H9 (cell line): ENCODE results near the gene PODNL1. TPM values are rescaled to one million over a fixed set of nuclear protein-coding genes. Genes with fewer than 3 reads are reported as not detected.

ENCODE experiments used
- DNase-seq: peaks from one replicate; pipeline ENCODE4 v3.0.0-alpha.2; 2017
- H2AFZ ChIP-seq: one replicate; pipeline ENCODE4 v1.6.1; 2013; ENCODE audit warnings: mild to moderate bottlenecking, low read length, control low read depth, moderate library complexity
- H2AK5ac ChIP-seq: 2 replicates; pipeline ENCODE4 v1.6.1; 2013; ENCODE audit warnings: low read length, control low read depth, mixed read lengths; ENCODE audit not compliant: insufficient read length
- H2BK120ac ChIP-seq: one replicate; pipeline ENCODE4 v1.6.1; 2013; ENCODE audit warnings: low read depth, mild to moderate bottlenecking, low read length, control low read depth, inconsistent platforms; ENCODE audit not compliant: poor library complexity, severe bottlenecking
- H2BK12ac ChIP-seq: 2 replicates; pipeline ENCODE4 v1.6.1; 2013; ENCODE audit warnings: low read length, control low read depth, mixed read lengths, low read depth; ENCODE audit not compliant: insufficient read length
- H2BK15ac ChIP-seq: 2 replicates; pipeline ENCODE4 v1.6.1; 2013; ENCODE audit warnings: low read depth, low read length, control low read depth
- H2BK20ac ChIP-seq: one replicate; pipeline ENCODE4 v1.6.1; 2013; ENCODE audit warnings: low read depth, mild to moderate bottlenecking, low read length, control low read depth, inconsistent platforms; ENCODE audit not compliant: poor library complexity, severe bottlenecking
- H2BK5ac ChIP-seq: 2 replicates; pipeline ENCODE4 v1.6.1; 2013; ENCODE audit warnings: low read length, control low read depth, mixed read lengths; ENCODE audit not compliant: insufficient read length
- H3K14ac ChIP-seq: 2 replicates; pipeline ENCODE4 v1.6.1; 2013; ENCODE audit warnings: low read length, control low read depth; ENCODE audit not compliant: insufficient read depth
- H3K18ac ChIP-seq: 2 replicates; pipeline ENCODE4 v1.6.1; 2013; ENCODE audit warnings: low read depth, mild to moderate bottlenecking, mixed read lengths, low read length, control low read depth; ENCODE audit not compliant: insufficient read length
- H3K23ac ChIP-seq: 2 replicates; pipeline ENCODE4 v1.6.1; 2013; ENCODE audit warnings: low read length, control low read depth, mixed read lengths, low read depth; ENCODE audit not compliant: insufficient read length
- H3K23me2 ChIP-seq: 2 replicates; pipeline ENCODE4 v1.6.1; 2013; ENCODE audit warnings: low read depth, mild to moderate bottlenecking, mixed read lengths, low read length, control low read depth; ENCODE audit not compliant: insufficient read length, poor library complexity, severe bottlenecking
- H3K27ac ChIP-seq: 2 replicates; pipeline ENCODE4 v1.5.1; 2013; ENCODE audit warnings: low read length, control low read depth, mixed read lengths, low read depth; ENCODE audit not compliant: insufficient read length
- H3K27me3 ChIP-seq: 2 replicates; pipeline ENCODE4 v1.6.1; 2013; ENCODE audit warnings: low read length, control low read depth, inconsistent platforms; ENCODE audit not compliant: insufficient read depth
- H3K4ac ChIP-seq: 2 replicates; pipeline ENCODE4 v1.6.1; 2013; ENCODE audit warnings: low read depth, mild to moderate bottlenecking, control low read depth, inconsistent platforms, low read length, moderate library complexity
- H3K4me1 ChIP-seq: 2 replicates; pipeline ENCODE4 v1.6.1; 2013; ENCODE audit warnings: low read length, control low read depth, inconsistent platforms; ENCODE audit not compliant: insufficient read depth
- H3K4me2 ChIP-seq: 2 replicates; pipeline ENCODE4 v1.6.1; 2013; ENCODE audit warnings: low read length, control low read depth, mixed read lengths; ENCODE audit not compliant: insufficient read length, insufficient read depth
- H3K56ac ChIP-seq: 2 replicates; pipeline ENCODE4 v1.6.1; 2013; ENCODE audit warnings: low read depth, mild to moderate bottlenecking, mixed read lengths, low read length, control low read depth; ENCODE audit not compliant: insufficient read length
- H3K79me1 ChIP-seq: 2 replicates; pipeline ENCODE4 v1.6.1; 2013; ENCODE audit warnings: low read depth, mild to moderate bottlenecking, moderate library complexity, low read length, control low read depth, inconsistent platforms; ENCODE audit not compliant: insufficient read depth, poor library complexity, severe bottlenecking
- H3K79me2 ChIP-seq: 2 replicates; pipeline ENCODE4 v1.6.1; 2013; ENCODE audit warnings: low read length, control low read depth, inconsistent platforms; ENCODE audit not compliant: insufficient read depth
- H3K9ac ChIP-seq: 2 replicates; pipeline ENCODE4 v1.6.1; 2013; ENCODE audit warnings: low read length, control low read depth, mixed read lengths; ENCODE audit not compliant: insufficient read length; ENCODE audit errors: extremely low read depth
- H3K9me3 ChIP-seq: one replicate; pipeline ENCODE4 v1.6.1; 2013; ENCODE audit warnings: low read depth, low read length, inconsistent platforms; ENCODE audit not compliant: control insufficient read depth
- H3T11ph ChIP-seq: one replicate; pipeline ENCODE4 v1.6.1; 2013; ENCODE audit warnings: mild to moderate bottlenecking, low read length, control low read depth, inconsistent platforms
- H4K20me1 ChIP-seq: one replicate; pipeline ENCODE4 v1.6.1; 2013; ENCODE audit not compliant: control insufficient read depth, insufficient read length, insufficient read depth
- H4K5ac ChIP-seq: 2 replicates; pipeline ENCODE4 v1.6.1; 2013; ENCODE audit warnings: low read depth, mild to moderate bottlenecking, mixed read lengths, low read length, control low read depth; ENCODE audit not compliant: insufficient read length
- H4K8ac ChIP-seq: replicated peaks from 2 replicates; pipeline ENCODE4 v1.6.1; 2013; ENCODE audit warnings: low read length, control low read depth, mixed read lengths, low read depth; ENCODE audit not compliant: insufficient read length
- H4K91ac ChIP-seq: 2 replicates; pipeline ENCODE4 v1.6.1; 2013; ENCODE audit warnings: low read depth, mild to moderate bottlenecking, moderate library complexity, mixed read lengths, low read length, control low read depth; ENCODE audit not compliant: insufficient read length
- H3K27ac Mint-ChIP-seq, 3 experiments: 2 replicates in 2 of 3; 3 replicates in 1 of 3; pipeline ENCODE4 v1.8.0; 2020 to 2021; ENCODE audit warnings: mixed read lengths in 3 of 3, mild to moderate bottlenecking in 1 of 3, moderate library complexity in 1 of 3
- H3K27me3 Mint-ChIP-seq: 2 replicates; pipeline ENCODE4 v1.8.0; 2021; ENCODE audit warnings: low read depth, mild to moderate bottlenecking, moderate library complexity, mixed read lengths
- H3K36me3 Mint-ChIP-seq, 3 experiments: 2 replicates in 2 of 3; 3 replicates in 1 of 3; pipeline ENCODE4 v1.8.0; 2020 to 2021; ENCODE audit warnings: low read depth in 3 of 3, mixed read lengths in 3 of 3; ENCODE audit not compliant: insufficient read depth in 1 of 3
- H3K4me1 Mint-ChIP-seq, 2 experiments: 2 replicates each; pipeline ENCODE4 v1.8.0; 2020; ENCODE audit warnings: mixed read lengths in 2 of 2
- H3K4me3 Mint-ChIP-seq, 2 experiments: 2 replicates in 1 of 2; 3 replicates in 1 of 2; pipeline ENCODE4 v1.8.0; 2020 to 2021; ENCODE audit warnings: mild to moderate bottlenecking in 2 of 2, mixed read lengths in 2 of 2, moderate library complexity in 1 of 2
- H3K9me3 Mint-ChIP-seq, 2 experiments: 2 replicates in 1 of 2; 3 replicates in 1 of 2; pipeline ENCODE4 v1.8.0; 2020; ENCODE audit warnings: mild to moderate bottlenecking in 2 of 2, mixed read lengths in 2 of 2, moderate library complexity in 1 of 2
- CTCF ChIP-seq: fragments of 200-600 bp; sonication (generic); conservative IDR thresholded peaks from 3 replicates; pipeline ENCODE4 v1.8.0; 2021; ENCODE audit warnings: antibody characterized with exemption, mild to moderate bottlenecking
- WGBS: extraction: QIAGEN DNeasy Blood & Tissue Kit; methylation state at CpG from one replicate; pipeline ENCODE4 v1.1.7; 2013; ENCODE audit warnings: missing lambda C conversion rate, low lambda C conversion rate, mixed read lengths; ENCODE audit not compliant: insufficient read length; ENCODE audit errors: extremely low coverage; 5-methylcytosine and 5-hydroxymethylcytosine counted together
- total RNA-seq: library from RNA; stranded (reverse); gene quantifications from 2 replicates; pipeline ENCODE4 v1.2.1, GENCODE V29; 2021

The PODNL1 gene
- total RNA-seq, 1 experiment from 2014 or later: 0.68 TPM

- no peak overlapping the region for H4K91ac ChIP-seq
- no peak overlapping the region for H3K23ac ChIP-seq
- H3K9me3 Mint-ChIP-seq: no peaks in the 10 kb centered on the region
- H3K4me3 Mint-ChIP-seq: no peak overlapping the region
- no peak overlapping the region for H3T11ph ChIP-seq
- no peak overlapping the region for H3K9ac ChIP-seq
- no peak for DNase-seq
- no peak overlapping the region for H3K27ac ChIP-seq
- no peak overlapping the region for H2AFZ ChIP-seq
- H3K79me1 ChIP-seq: peaks cover 8% of the 10 kb centered on the region
- no peak overlapping the region for H3K18ac ChIP-seq
- H3K27ac Mint-ChIP-seq: no peak overlapping the region
- H3K9me3 ChIP-seq: no peaks in the 10 kb centered on the region
- no peak overlapping the region for H2BK5ac ChIP-seq
- peaks cover 17 to 54% (median 53%) of the 10 kb centered on the region in 3 experiments; a peak in 6 of 7 replicates for H3K36me3 Mint-ChIP-seq
- H4K8ac ChIP-seq: no peak overlapping the region
- no peak overlapping the region for H4K5ac ChIP-seq
- H2BK15ac ChIP-seq: no peak overlapping the region
- no peak overlapping the region for H2BK120ac ChIP-seq
- peaks cover 6% of the 10 kb centered on the region; the same call in 1 of the 2 replicates for H3K79me2 ChIP-seq
- no CpG with 5 or more reads among the region's 42 CpGs for WGBS
- no peaks in the 10 kb centered on the region for H3K27me3 Mint-ChIP-seq
- no peaks in the 10 kb centered on the region for H3K27me3 ChIP-seq
- no peak overlapping the region for H3K4ac ChIP-seq
- H2AK5ac ChIP-seq: no peak overlapping the region
- H3K23me2 ChIP-seq: peaks cover 11% of the 10 kb centered on the region
- no peak overlapping the region for H2BK20ac ChIP-seq
- no peaks in the 10 kb centered on the region for H3K4me1 ChIP-seq
- H4K20me1 ChIP-seq: no peaks in the 10 kb centered on the region
- no peak for TF ChIP-seq CTCF
- H3K4me2 ChIP-seq: no peak overlapping the region
- no peak overlapping the region for H2BK12ac ChIP-seq
- H3K56ac ChIP-seq: no peak overlapping the region
- peaks cover 9 to 12% of the 10 kb centered on the region in 2 experiments for H3K4me1 Mint-ChIP-seq
- no peak overlapping the region for H3K14ac ChIP-seq
Observed at GRCh38 chr19:13955662-13956364, 17.6 kb upstream of the PODNL1 start.
